Ammon's horn (tissue), 1 donor: Measurements from ENCODE around the gene TAOK3.
"Not testable (repeated sequence)": the region's sequence is repeated elsewhere in the genome, so short reads cannot be mapped to it uniquely, and the experiment has no call there.

Experiments
- DNase-seq: peaks from one replicate; pipeline ENCODE4 v3.0.0-alpha.2; 2016; ENCODE audit warnings: low spot score

The TAOK3 gene

GRCh38 chr12:118337194-118337838, 35.4 kb downstream of the TAOK3 start:
- no peak for DNase-seq

GRCh38 chr12:118336123-118336522, 36.6 kb downstream of the TAOK3 start:
- DNase-seq = no peak

- no peak for DNase-seq
Measured at GRCh38 chr12:118334939-118335567, 37.7 kb downstream of the TAOK3 start.

- no peak for DNase-seq
Measured at GRCh38 chr12:118334241-118334640, 38.5 kb downstream of the TAOK3 start.

- DNase-seq = no peak
Measured at GRCh38 chr12:118332511-118332910, 40.2 kb downstream of the TAOK3 start.

- DNase-seq = peak; percentile 28
Measured at GRCh38 chr12:118330421-118331018, 42.2 kb downstream of the TAOK3 start.

- DNase-seq = no peak
Measured at GRCh38 chr12:118328486-118329330, 44.0 kb downstream of the TAOK3 start.

GRCh38 chr12:118327391-118327790, 45.3 kb downstream of the TAOK3 start:
- no peak for DNase-seq

- DNase-seq = no peak
Measured at GRCh38 chr12:118326991-118327390, 45.7 kb downstream of the TAOK3 start.

GRCh38 chr12:118325081-118325480, 47.6 kb downstream of the TAOK3 start:
- DNase-seq = no peak

- DNase-seq = no peak
Measured at GRCh38 chr12:118319627-118320026, 53.1 kb downstream of the TAOK3 start.

- no peak for DNase-seq
Measured at GRCh38 chr12:118318744-118319143, 54.0 kb downstream of the TAOK3 start.

- no peak for DNase-seq
Measured at GRCh38 chr12:118317729-118318128, 55.0 kb downstream of the TAOK3 start.

GRCh38 chr12:118315821-118316220, 56.9 kb downstream of the TAOK3 start:
- DNase-seq = no peak

GRCh38 chr12:118312578-118312977, 60.1 kb downstream of the TAOK3 start:
- no peak for DNase-seq

- DNase-seq = peak; percentile 11
Measured at GRCh38 chr12:118311666-118312065, 61.0 kb downstream of the TAOK3 start.

GRCh38 chr12:118310320-118310719, 62.4 kb downstream of the TAOK3 start:
- DNase-seq = no peak

GRCh38 chr12:118308006-118308405, 64.7 kb downstream of the TAOK3 start:
- DNase-seq = not testable (repeated sequence)

GRCh38 chr12:118307069-118307954, 65.4 kb downstream of the TAOK3 start:
- no peak for DNase-seq

GRCh38 chr12:118304093-118304492, 68.6 kb downstream of the TAOK3 start:
- DNase-seq = no peak

GRCh38 chr12:118302053-118302452, 70.7 kb downstream of the TAOK3 start:
- no peak for DNase-seq
